AG09319 (cell line): ENCODE results near the gene PHF19.

Source experiments
- DNase-seq: peaks from one replicate; pipeline ENCODE4 v3.0.0-alpha.2; 2010; ENCODE audit warnings: low read depth; ENCODE audit errors: extremely low read depth
- CTCF ChIP-seq: IDR thresholded peaks from 2 replicates; pipeline ENCODE4 v1.5.1; 2011; ENCODE audit warnings: low read depth, mild to moderate bottlenecking, inconsistent platforms, low read length, moderate library complexity

The PHF19 gene

GRCh38 chr9:120807607-120808379 lies 69.2 kb downstream of the PHF19 start:
- DNase-seq, result no peak
- TF ChIP-seq CTCF, result no peak
